Common myeloid progenitor, CD34-positive (primary cell): Measurements from ENCODE around the gene TGFBR2.
"Not testable (repeated sequence)": the region's sequence is repeated elsewhere in the genome, so short reads cannot be mapped to it uniquely, and the experiment has no call there.

ENCODE experiments used
- CTCF ChIA-PET: fragments of 350-600 bp; sonication (Branson Sonifier 250); formaldehyde crosslinking; loops from one replicate; lab custom pipeline; 2021; ENCODE audit warnings: antibody characterized with exemption; lab: Charles Lee
- POLR2A ChIA-PET: fragments of 350-600 bp; sonication (Branson Sonifier 250); formaldehyde crosslinking; loops from one replicate; lab custom pipeline; 2021; ENCODE audit warnings: antibody characterized with exemption; lab: Charles Lee
- DNase-seq, 3 donors: peaks; one replicate each; pipeline versions ENCODE4 v3.0.0 to v3.0.0-alpha.2; 2013
- H3K27ac ChIP-seq, 2 experiments: 1 replicate in 1 of 2; 2 replicates in 1 of 2; pipeline ENCODE4 v1.7.0; 2013; ENCODE audit warnings: inconsistent platforms in 2 of 2, low read length in 2 of 2, mild to moderate bottlenecking in 2 of 2, low read depth in 1 of 2, moderate library complexity in 1 of 2; ENCODE audit not compliant: severe bottlenecking in 2 of 2, insufficient read depth in 1 of 2, poor library complexity in 1 of 2
- H3K27me3 ChIP-seq, 5 experiments: replicated peaks in 2 of 5; 1 replicate in 3 of 5; 2 replicates in 2 of 5; pipeline versions ENCODE4 v1.6.1 to v1.7.0; 2013; ENCODE audit warnings: low read length in 4 of 5, mild to moderate bottlenecking in 2 of 5, moderate library complexity in 2 of 5, inconsistent platforms in 1 of 5; ENCODE audit not compliant: insufficient read depth in 5 of 5, control insufficient read depth in 4 of 5
- H3K36me3 ChIP-seq, 4 experiments: 1 replicate in 2 of 4; 2 replicates in 2 of 4; pipeline versions ENCODE4 v1.6.1 to v1.7.0; 2013; ENCODE audit warnings: low read length in 3 of 4, control low read depth in 1 of 4, mild to moderate bottlenecking in 1 of 4; ENCODE audit not compliant: control insufficient read depth in 4 of 4, insufficient read depth in 4 of 4
- H3K4me1 ChIP-seq, 4 experiments: 1 replicate in 3 of 4; 2 replicates in 1 of 4; pipeline versions ENCODE4 v1.6.1 to v1.7.1; 2013; ENCODE audit warnings: low read length in 3 of 4, mild to moderate bottlenecking in 3 of 4, control low read depth in 1 of 4, inconsistent platforms in 1 of 4, moderate library complexity in 1 of 4; ENCODE audit not compliant: control insufficient read depth in 4 of 4, insufficient read depth in 4 of 4; ENCODE audit errors: control extremely low read depth in 1 of 4
- H3K4me3 ChIP-seq, 7 experiments: 1 replicate in 4 of 7; 2 replicates in 3 of 7; pipeline versions ENCODE4 v1.5.1 to v1.7.0; 2013; ENCODE audit warnings: mild to moderate bottlenecking in 7 of 7, low read length in 6 of 7, moderate library complexity in 6 of 7, inconsistent platforms in 2 of 7, low read depth in 2 of 7, control low read depth in 1 of 7; ENCODE audit not compliant: insufficient read depth in 4 of 7, control insufficient read depth in 1 of 7; ENCODE audit errors: extremely low read depth in 1 of 7
- H3K9me3 ChIP-seq, 5 experiments: 1 replicate in 4 of 5; 2 replicates in 1 of 5; pipeline versions ENCODE4 v1.6.1 to v1.7.1; 2013; ENCODE audit warnings: low read length in 4 of 5, mild to moderate bottlenecking in 2 of 5, inconsistent platforms in 1 of 5, low read depth in 1 of 5, moderate library complexity in 1 of 5; ENCODE audit not compliant: control insufficient read depth in 4 of 5, insufficient read depth in 2 of 5; ENCODE audit errors: control extremely low read depth in 1 of 5
- WGBS: methylation state at CpG from one replicate; pipeline ENCODE4 v1.1.5; 2013; ENCODE audit not compliant: insufficient coverage; 5-methylcytosine and 5-hydroxymethylcytosine counted together

The TGFBR2 gene

DNA sequence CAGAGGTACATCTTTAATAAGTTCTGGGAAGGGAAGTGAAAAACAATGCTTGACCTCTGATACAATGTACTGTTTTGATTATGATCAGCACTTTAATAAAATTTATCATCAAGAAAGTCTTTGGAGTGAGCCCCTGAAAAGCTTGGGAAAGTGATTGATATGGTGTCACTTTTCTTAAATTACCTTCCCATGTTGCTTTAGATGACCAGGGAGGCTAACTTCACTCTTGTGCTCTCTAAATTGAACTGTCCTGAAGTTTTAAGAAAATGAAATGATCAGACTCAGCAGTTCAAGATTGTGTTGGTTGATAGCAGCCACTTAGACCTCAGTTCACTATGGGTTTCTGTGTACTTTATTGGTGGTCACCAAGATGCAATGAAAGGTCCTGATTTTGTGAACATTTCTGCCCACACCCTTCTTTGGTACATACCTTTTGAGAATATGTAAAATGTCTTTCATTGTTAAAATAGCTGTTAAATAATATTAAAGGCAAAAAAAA, 15.7 kb downstream of the TGFBR2 start:
- Histone ChIP-seq H3K4me3 (no peak overlapping the region), H3K27me3 (no peaks in the 10 kb centered on the region), H3K36me3 (peaks cover 0 to 27% (median 8%) of the 10 kb centered on the region in 4 experiments), H3K9me3 (no peaks in the 10 kb centered on the region), H3K27ac (no peak overlapping the region), H3K4me1 (peaks cover 11 to 54% (median 27%) of the 10 kb centered on the region in 4 experiments)
- POLR2A ChIA-PET = no interaction called here
- CTCF ChIA-PET = interaction anchor here (1.5 to 1.6 kb wide), 2 partner anchors 9 to 11 kb away, joined by 6 to 7 read pairs; no protein-coding TSS in a partner anchor
- no peak for DNase-seq

DNA sequence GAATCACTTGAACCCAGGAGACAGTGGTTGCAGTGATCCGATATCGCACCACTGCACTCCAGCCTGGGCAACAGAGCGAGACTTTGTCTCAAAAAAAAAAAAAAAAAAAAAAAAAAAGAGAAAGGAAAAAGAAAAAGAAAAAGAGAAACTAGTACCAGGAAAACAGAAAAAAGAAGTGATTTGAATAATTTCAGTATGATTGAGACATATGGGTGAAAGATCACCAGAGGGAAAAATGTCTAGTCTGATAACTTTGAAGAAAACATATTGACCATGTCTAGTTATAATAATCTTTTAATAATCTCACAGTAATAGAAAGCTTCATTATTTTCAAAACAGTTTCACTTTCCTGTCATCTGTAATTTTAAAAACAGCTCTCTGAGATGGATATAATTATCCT, 16.4 kb downstream of the TGFBR2 start:
- Histone ChIP-seq H3K9me3 (no peaks in the 10 kb centered on the region), H3K27ac (no peak overlapping the region), H3K4me3 (no peak overlapping the region), H3K4me1 (peaks cover 11 to 49% (median 28%) of the 10 kb centered on the region in 4 experiments), H3K27me3 (no peaks in the 10 kb centered on the region), H3K36me3 (peaks cover 0 to 24% (median 8%) of the 10 kb centered on the region in 4 experiments)
- ChIA-PET POLR2A (interaction anchor here (1.1 kb wide), 1 partner anchor 10 kb away, joined by 3 read pairs; no protein-coding TSS in a partner anchor), CTCF (interaction anchor here (0.7 to 1.6 kb wide), 3 partner anchors 9 to 15 kb away, joined by 3 to 7 read pairs (median 6); no protein-coding TSS in a partner anchor)
- DNase-seq = no peak
- WGBS = 100% methylated on average over 2 of the region's 3 CpGs

DNA sequence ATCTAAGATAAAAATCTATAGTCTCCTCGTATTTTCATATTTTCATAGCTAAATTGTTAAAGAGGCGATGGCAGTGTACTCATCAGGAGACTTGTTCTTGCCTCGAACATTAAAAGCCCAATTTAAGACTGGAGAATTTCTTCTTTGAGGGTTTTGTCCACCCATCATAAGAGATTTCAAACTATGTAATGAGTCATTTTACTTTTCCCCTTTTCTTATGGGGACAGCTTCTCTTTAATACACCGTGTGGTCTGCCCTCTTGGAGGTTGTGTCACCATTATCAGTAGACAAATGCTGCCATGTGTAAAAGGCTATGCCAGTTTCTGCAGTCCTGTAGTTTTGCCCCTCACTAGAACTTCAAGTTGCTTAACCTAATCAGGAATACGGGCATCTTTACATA, 16.9 kb downstream of the TGFBR2 start:
- ChIA-PET CTCF (interaction anchor here (0.7 to 1.6 kb wide), 3 partner anchors 10 to 15 kb away, joined by 3 to 7 read pairs (median 6); no protein-coding TSS in a partner anchor), POLR2A (interaction anchor here (1.1 kb wide), 1 partner anchor 10 kb away, joined by 3 read pairs; no protein-coding TSS in a partner anchor)
- H3K4me1 ChIP-seq = peaks cover 15 to 49% (median 24%) of the 10 kb centered on the region in 4 experiments
- peak in 1 of 3 donors; percentile 37 for DNase-seq
- H3K9me3 ChIP-seq = no peaks in the 10 kb centered on the region
- H3K27ac ChIP-seq = no peak overlapping the region
- H3K36me3 ChIP-seq = peaks cover 0 to 22% (median 8%) of the 10 kb centered on the region in 4 experiments
- 90% methylated on average over 2 of the region's 5 CpGs for WGBS
- no peaks in the 10 kb centered on the region for H3K27me3 ChIP-seq
- no peak overlapping the region for H3K4me3 ChIP-seq

DNA sequence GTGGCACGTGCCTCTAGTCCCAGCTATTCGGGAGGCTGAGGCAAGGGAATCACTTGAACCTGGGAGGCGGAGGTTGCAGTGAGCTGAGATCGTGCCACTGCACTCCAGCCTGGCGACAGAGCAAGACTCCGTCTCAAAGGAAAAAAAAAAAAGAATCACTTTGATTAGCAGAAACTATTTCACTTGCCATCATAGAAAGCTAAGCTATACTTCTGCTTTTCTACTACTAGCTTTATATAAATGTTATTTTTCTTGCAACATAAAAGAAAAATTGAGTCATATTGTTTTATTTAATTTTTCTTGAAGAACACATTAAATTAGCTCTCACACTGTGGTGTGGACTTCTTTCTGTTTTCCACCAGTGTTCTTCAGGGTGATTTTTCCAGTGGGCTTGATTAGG, 18.1 kb downstream of the TGFBR2 start:
- H3K9me3 ChIP-seq, H3K4me3 ChIP-seq, POLR2A ChIA-PET, H3K27me3 ChIP-seq, H3K27ac ChIP-seq: not testable (repeated sequence)
- CTCF ChIA-PET = interaction anchor here (0.6 to 1.5 kb wide), 4 partner anchors 13 to 580 kb away, joined by 3 to 4 read pairs (median 3); no protein-coding TSS in a partner anchor
- H3K36me3 ChIP-seq = peaks cover 0 to 19% (median 8%) of the 10 kb centered on the region in 4 experiments
- peaks cover 18 to 48% (median 24%) of the 10 kb centered on the region in 4 experiments for H3K4me1 ChIP-seq
- WGBS = 96% methylated on average over 4 of the region's 6 CpGs
- DNase-seq = peak in 1 of 3 donors; percentile 45

DNA sequence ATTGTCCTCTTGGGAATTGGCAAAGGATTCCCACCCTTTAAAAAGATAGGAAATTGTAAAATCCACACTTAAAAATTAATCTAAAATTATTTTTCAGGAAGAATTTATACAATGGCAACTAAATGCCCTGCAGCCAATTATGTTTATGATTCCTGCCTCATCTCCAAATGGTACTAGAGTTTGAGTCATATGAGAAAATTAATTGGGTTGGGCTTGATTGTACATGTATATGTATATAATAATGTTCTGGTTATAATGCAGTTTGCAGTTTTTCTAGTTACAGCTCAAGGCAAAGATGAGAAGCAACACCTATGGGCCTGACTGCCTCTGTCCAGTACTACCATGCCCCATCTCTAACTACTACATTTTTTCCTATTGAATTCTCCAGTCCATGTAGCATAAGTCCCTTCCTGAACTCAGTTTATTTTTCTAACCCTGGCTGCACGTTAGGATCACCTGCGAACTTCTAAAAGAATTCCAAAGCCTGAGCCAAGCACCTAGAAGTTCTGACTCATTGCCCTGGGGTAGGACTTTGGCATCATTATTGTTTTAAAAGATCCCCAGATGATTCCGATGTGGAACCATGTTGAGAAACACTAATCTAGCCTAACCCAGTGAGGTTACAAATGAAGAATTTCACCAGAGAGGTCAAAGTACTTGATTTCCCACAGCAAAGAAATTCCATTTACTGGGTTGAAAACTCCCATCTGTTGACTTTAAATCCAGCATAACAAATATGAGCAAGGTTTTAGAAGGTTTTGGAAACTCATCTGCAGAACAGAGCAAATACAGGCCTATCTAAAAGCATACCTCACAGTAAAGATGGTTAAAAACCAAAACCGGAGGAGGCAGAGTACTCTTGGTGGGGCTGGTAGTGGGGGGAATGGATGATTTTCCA, 19.4 kb downstream of the TGFBR2 start:
- Histone ChIP-seq H3K4me3 (no peak overlapping the region), H3K9me3 (no peaks in the 10 kb centered on the region), H3K27me3 (no peaks in the 10 kb centered on the region), H3K4me1 (peaks cover 28 to 55% (median 32%) of the 10 kb centered on the region in 4 experiments), H3K36me3 (peaks cover 3 to 24% (median 8%) of the 10 kb centered on the region in 4 experiments), H3K27ac (no peak overlapping the region)
- CTCF ChIA-PET = interaction anchor here (1.0 to 1.5 kb wide), 4 partner anchors 12 to 33 kb away, joined by 3 to 5 read pairs (median 3); no protein-coding TSS in a partner anchor
- POLR2A ChIA-PET = no interaction called here
- WGBS = 96% methylated on average over 4 of the region's 4 CpGs
- DNase-seq = no peak

DNA sequence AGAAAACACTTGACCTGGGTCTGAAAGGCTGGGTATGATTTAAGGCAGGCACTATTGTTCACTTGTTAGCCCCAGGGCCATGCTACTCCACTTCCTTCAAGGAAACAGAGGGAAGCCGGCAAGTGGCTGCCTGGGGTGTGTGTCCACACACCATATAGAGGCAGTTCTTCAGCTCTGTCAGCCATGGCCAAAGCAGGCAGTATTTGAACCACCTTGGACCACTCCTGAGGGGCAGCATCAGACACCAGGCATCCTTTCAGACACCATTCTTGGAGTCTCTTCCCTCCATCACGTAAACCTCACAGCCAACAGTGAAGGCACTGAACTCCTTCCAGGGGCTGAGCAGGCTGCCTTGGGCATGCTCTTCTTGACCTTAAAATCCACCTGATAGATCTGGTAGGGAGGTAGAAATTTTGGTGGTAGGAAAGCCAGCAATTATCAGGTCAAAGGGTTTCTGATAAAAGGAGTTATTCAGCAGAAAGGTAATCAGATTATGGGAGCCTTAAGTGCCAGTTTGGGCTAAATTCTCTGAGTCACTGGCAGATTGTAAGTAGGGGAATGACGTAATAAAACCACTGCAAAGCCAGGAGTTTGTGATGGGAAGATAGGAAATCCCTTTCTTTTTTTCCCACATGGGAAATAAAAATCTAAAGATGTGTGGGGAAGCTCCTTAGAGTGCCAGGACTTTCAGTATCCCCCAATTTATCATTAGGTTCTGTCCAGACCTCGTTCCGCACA, 20.2 kb downstream of the TGFBR2 start:
- WGBS = 75% methylated on average over 2 of the region's 5 CpGs
- Histone ChIP-seq H3K9me3 (no peaks in the 10 kb centered on the region), H3K36me3 (peaks cover 3 to 21% (median 8%) of the 10 kb centered on the region in 4 experiments), H3K4me1 (peaks cover 31 to 55% (median 35%) of the 10 kb centered on the region in 4 experiments), H3K27me3 (no peaks in the 10 kb centered on the region), H3K27ac (no peak overlapping the region), H3K4me3 (no peak overlapping the region)
- ChIA-PET POLR2A (no interaction called here), CTCF (interaction anchor here (1.5 kb wide), 1 partner anchor 16 kb away, joined by 5 read pairs; no protein-coding TSS in a partner anchor)
- no peak for DNase-seq
